Fibroblast of lung (primary cell): ENCODE data around the gene DHX58.

ENCODE experiments used
- EZH2 ChIP-seq: IDR thresholded peaks from 2 replicates; pipeline ENCODE4 v1.5.1; 2012; ENCODE audit warnings: low read length, control low read depth, mild to moderate bottlenecking; ENCODE audit errors: missing control alignments
- TF ChIP-seq, protein P1 (sequence below), 2 donors: IDR thresholded peaks in 1 of 2; conservative IDR thresholded peaks in 1 of 2; 1 replicate in 1 of 2; 2 replicates in 1 of 2; pipeline ENCODE4 v1.5.1; 2011 to 2012; ENCODE audit warnings: low read length in 2 of 2, control low read depth in 1 of 2, inconsistent platforms in 1 of 2, low read depth in 1 of 2, mild to moderate bottlenecking in 1 of 2

DNA sequence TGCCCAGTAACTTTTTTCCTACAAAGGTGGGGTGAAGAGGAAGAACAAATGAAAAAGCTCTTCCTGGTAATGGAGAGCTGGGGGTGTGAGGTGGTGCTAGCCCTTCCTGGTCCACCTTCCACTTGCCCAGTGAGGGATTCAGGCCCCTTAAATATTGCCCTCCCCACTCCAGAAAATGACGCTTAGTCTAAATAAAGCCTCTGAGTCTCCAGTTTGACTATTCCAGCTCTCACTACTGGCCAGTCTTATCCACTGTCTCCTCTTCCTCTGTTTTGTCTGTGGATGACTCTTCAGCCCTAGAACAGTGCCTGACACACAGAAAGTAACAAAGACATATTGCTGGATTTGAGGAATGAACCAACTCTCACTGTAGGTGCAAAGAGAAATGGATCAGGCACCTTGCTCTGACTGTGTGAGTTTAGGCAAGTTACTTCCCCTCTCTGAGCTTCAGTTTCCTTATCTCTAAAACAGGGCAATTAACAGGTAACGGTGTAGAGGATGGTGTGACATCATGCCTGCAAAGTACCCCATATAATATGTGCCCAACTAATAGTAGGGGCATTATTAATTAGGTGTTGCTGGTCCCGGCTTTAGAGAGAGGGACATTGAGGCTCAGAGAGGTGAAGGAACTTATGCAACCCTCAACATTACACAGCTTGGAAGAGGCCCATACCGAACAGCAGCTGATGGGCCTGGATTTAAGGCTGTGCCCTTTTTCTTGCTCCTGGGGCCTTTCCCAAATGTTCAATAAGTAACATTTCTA is 35.5 kb downstream of the DHX58 start:
- TF ChIP-seq, protein P1, sequence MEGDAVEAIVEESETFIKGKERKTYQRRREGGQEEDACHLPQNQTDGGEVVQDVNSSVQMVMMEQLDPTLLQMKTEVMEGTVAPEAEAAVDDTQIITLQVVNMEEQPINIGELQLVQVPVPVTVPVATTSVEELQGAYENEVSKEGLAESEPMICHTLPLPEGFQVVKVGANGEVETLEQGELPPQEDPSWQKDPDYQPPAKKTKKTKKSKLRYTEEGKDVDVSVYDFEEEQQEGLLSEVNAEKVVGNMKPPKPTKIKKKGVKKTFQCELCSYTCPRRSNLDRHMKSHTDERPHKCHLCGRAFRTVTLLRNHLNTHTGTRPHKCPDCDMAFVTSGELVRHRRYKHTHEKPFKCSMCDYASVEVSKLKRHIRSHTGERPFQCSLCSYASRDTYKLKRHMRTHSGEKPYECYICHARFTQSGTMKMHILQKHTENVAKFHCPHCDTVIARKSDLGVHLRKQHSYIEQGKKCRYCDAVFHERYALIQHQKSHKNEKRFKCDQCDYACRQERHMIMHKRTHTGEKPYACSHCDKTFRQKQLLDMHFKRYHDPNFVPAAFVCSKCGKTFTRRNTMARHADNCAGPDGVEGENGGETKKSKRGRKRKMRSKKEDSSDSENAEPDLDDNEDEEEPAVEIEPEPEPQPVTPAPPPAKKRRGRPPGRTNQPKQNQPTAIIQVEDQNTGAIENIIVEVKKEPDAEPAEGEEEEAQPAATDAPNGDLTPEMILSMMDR (conservative IDR thresholded peaks at IDR 0.05 in 1 of 2, IDR thresholded peaks at IDR 0.05 in 1 of 2; ENCODE audit: low read depth in 1 of 2, low read length in 2 of 2), result no peak
- no peak for TF ChIP-seq EZH2
